Mammary epithelial cell (primary cell): Measurements from ENCODE around the gene MACROD1.

Experiments
- EZH2 ChIP-seq: IDR thresholded peaks from 2 replicates; pipeline ENCODE4 v1.6.1; 2012; ENCODE audit warnings: low read length, inconsistent platforms, borderline replicate concordance
- TF ChIP-seq, protein P1 (sequence below), 2 donors: IDR thresholded peaks in 1 of 2; conservative IDR thresholded peaks in 1 of 2; 2 replicates each; pipeline ENCODE4 v1.5.1; 2011 to 2012; ENCODE audit warnings: inconsistent platforms in 2 of 2, low read length in 2 of 2, mild to moderate bottlenecking in 2 of 2, control low read depth in 1 of 2, low read depth in 1 of 2; ENCODE audit not compliant: insufficient read depth in 1 of 2; ENCODE audit errors: extremely low read depth in 1 of 2

DNA sequence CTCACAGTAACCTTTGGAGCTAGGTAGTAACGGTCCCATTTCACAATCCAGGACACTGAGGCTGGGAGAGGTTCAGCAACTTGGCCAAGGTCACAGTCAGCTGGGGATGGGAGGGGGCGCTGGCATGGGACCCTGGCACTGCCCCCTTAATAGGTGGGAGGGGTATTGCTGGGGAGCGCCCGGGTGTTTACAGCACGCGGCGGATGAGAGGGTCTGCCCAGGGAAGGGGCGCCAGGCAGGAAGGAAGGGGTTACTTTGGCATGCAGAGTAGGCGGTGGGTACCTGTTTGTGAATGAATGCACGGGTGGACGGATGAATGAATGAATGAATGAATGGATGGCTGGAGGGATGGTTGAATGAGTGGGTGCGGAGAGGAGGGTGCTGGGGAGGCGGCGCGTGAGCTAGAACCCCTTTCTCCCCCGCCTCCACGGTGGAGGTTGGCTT lies 130.8 kb downstream of the MACROD1 start:
- TF ChIP-seq, protein P1, sequence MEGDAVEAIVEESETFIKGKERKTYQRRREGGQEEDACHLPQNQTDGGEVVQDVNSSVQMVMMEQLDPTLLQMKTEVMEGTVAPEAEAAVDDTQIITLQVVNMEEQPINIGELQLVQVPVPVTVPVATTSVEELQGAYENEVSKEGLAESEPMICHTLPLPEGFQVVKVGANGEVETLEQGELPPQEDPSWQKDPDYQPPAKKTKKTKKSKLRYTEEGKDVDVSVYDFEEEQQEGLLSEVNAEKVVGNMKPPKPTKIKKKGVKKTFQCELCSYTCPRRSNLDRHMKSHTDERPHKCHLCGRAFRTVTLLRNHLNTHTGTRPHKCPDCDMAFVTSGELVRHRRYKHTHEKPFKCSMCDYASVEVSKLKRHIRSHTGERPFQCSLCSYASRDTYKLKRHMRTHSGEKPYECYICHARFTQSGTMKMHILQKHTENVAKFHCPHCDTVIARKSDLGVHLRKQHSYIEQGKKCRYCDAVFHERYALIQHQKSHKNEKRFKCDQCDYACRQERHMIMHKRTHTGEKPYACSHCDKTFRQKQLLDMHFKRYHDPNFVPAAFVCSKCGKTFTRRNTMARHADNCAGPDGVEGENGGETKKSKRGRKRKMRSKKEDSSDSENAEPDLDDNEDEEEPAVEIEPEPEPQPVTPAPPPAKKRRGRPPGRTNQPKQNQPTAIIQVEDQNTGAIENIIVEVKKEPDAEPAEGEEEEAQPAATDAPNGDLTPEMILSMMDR (conservative IDR thresholded peaks at IDR 0.05 in 1 of 2, IDR thresholded peaks at IDR 0.05 in 1 of 2; ENCODE audit: extremely low read depth in 1 of 2, insufficient read depth in 1 of 2, low read depth in 1 of 2, low read length in 2 of 2) = no peak
- peak; percentile 89 for TF ChIP-seq EZH2
